ENCODE results near the gene DUSP2. TPM values are rescaled to one million over a fixed set of nuclear protein-coding genes. Genes with fewer than 3 reads are reported as not detected.

Gene DUSP2
- total and polyA plus RNA-seq, 2 experiments from 2014 or later: 6.6 to 13.0 TPM

DNA sequence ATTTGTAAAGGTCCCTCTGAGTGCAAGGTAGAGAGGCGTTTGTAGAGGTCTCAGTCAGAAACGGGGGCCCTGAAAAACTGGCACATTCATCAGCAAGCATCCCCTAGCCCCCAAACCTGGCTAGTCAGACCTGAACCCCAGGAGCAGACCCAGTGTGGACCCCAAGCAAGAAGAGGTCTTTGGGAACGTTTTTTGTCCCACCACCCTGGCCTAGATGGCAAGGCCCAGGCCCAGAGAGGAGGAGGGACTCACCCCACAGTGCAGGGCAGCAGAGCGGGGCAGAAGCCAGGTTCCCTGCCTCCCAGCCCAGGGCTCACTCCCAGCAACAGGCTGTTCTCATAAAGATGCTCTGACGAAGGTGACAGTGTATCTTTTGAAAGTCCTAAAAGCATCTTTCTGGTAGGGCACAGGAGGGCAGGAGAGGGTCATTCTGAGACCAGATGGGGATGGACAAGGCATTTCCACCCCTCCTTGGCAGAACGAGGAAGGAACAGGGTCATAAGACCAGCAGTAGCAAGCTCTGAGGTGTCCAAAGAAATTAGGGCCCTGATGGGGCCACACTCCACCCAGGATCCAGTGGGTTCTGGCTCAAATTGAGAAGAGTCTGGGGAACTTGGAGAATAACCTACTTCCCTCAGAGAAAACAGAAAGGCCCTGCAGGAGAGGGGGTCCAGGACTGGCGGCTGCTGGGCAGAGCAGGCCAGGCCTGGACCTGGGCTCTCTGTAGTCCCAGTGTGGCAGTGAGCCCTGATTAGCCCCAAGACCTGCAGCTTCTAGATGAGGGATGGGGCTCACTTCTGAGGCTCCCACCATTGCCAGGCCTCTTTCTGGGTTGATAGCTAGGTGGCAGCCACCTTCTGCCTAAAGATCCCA is 47.1 kb downstream of the DUSP2 start:
- no peak overlapping the region for H3K27ac Mint-ChIP-seq
- TF ChIP-seq, protein P1, sequence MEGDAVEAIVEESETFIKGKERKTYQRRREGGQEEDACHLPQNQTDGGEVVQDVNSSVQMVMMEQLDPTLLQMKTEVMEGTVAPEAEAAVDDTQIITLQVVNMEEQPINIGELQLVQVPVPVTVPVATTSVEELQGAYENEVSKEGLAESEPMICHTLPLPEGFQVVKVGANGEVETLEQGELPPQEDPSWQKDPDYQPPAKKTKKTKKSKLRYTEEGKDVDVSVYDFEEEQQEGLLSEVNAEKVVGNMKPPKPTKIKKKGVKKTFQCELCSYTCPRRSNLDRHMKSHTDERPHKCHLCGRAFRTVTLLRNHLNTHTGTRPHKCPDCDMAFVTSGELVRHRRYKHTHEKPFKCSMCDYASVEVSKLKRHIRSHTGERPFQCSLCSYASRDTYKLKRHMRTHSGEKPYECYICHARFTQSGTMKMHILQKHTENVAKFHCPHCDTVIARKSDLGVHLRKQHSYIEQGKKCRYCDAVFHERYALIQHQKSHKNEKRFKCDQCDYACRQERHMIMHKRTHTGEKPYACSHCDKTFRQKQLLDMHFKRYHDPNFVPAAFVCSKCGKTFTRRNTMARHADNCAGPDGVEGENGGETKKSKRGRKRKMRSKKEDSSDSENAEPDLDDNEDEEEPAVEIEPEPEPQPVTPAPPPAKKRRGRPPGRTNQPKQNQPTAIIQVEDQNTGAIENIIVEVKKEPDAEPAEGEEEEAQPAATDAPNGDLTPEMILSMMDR (conservative IDR thresholded peaks at IDR 0.05; ENCODE audit: low read depth in 2 of 2): 0 out of 4 replicates have a peak, but pooled peaks of 1 of the 2 experiments have one; percentile 26
- TF ChIP-seq, protein P2, sequence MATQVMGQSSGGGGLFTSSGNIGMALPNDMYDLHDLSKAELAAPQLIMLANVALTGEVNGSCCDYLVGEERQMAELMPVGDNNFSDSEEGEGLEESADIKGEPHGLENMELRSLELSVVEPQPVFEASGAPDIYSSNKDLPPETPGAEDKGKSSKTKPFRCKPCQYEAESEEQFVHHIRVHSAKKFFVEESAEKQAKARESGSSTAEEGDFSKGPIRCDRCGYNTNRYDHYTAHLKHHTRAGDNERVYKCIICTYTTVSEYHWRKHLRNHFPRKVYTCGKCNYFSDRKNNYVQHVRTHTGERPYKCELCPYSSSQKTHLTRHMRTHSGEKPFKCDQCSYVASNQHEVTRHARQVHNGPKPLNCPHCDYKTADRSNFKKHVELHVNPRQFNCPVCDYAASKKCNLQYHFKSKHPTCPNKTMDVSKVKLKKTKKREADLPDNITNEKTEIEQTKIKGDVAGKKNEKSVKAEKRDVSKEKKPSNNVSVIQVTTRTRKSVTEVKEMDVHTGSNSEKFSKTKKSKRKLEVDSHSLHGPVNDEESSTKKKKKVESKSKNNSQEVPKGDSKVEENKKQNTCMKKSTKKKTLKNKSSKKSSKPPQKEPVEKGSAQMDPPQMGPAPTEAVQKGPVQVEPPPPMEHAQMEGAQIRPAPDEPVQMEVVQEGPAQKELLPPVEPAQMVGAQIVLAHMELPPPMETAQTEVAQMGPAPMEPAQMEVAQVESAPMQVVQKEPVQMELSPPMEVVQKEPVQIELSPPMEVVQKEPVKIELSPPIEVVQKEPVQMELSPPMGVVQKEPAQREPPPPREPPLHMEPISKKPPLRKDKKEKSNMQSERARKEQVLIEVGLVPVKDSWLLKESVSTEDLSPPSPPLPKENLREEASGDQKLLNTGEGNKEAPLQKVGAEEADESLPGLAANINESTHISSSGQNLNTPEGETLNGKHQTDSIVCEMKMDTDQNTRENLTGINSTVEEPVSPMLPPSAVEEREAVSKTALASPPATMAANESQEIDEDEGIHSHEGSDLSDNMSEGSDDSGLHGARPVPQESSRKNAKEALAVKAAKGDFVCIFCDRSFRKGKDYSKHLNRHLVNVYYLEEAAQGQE (IDR thresholded peaks at IDR 0.05; ENCODE audit: unreplicated experiment): no peak
- H4K20me1 ChIP-seq (replicated peaks; ENCODE audit: insufficient read depth): no peaks in the 10 kb centered on the region
- no peaks in the 10 kb centered on the region for H3F3A ChIP-seq (replicated peaks; ENCODE audit: low read depth)
- peaks cover 6% of the 10 kb centered on the region for H3K27me3 Mint-ChIP-seq (ENCODE audit: insufficient read depth, low read depth, poor library complexity)
- H3K4me1 Mint-ChIP-seq: peaks cover 6% of the 10 kb centered on the region; the same call in 1 of the 3 replicates
- no peaks in the 10 kb centered on the region; the same call in 2 of the 3 replicates for H3K9me3 Mint-ChIP-seq
- ATAC-seq (no peak), DNase-seq (ENCODE audit: low spot score) (no peak)
- peaks cover 7% of the 10 kb centered on the region; the same call in 1 of the 2 replicates for H3K4me1 ChIP-seq (ENCODE audit: insufficient read depth)
- no peaks in the 10 kb centered on the region for H3K79me2 ChIP-seq (replicated peaks; ENCODE audit: insufficient read depth)
- H3K9me2 ChIP-seq (ENCODE audit: insufficient read depth): no peaks in the 10 kb centered on the region; the same call in 1 of the 2 replicates
- H3K4me2 ChIP-seq: no peak overlapping the region
- H3K36me3 ChIP-seq (ENCODE audit: insufficient read depth): no peaks in the 10 kb centered on the region
- H2AFZ ChIP-seq: no peak overlapping the region
- no peak overlapping the region for H3K4me3 Mint-ChIP-seq
- no peaks in the 10 kb centered on the region for H3K36me3 Mint-ChIP-seq (ENCODE audit: low read depth)
- H3K27ac ChIP-seq (ENCODE audit: low read depth): no peak overlapping the region
- no peaks in the 10 kb centered on the region for H3K27me3 ChIP-seq (ENCODE audit: insufficient read depth)
- H3K4me3 ChIP-seq: no peak overlapping the region

DNA sequence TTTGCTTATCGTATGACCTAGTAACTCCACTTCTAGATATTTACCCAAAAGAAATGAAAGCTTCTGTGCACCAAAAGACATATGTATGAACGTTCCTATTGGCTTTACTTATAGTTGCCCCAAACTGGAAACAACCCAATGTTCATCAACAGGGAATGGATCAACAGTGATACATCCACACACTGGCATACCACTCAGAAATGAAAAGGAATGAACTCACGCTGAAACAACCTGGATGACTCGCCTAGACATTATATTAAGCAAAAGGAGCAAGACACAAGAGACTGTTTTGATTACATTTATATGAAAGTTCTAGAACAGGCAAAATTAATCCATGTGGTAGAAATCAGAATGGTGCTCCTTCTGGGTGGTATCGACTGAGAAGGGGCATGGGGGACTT is 47.8 kb downstream of the DUSP2 start:
- Mint-ChIP-seq H3K9me3 (no peaks in the 10 kb centered on the region; the same call in 2 of the 3 replicates), H3K27me3 (ENCODE audit: insufficient read depth, low read depth, poor library complexity) (peaks cover 6% of the 10 kb centered on the region)
- no peak overlapping the region for H3K27ac ChIP-seq (ENCODE audit: low read depth)
- TF ChIP-seq, protein P2 (IDR thresholded peaks at IDR 0.05; ENCODE audit: unreplicated experiment): no peak
- TF ChIP-seq EZH2 (IDR thresholded peaks at IDR 0.05; ENCODE audit: low read depth, unreplicated experiment) (no peak), ZNF114 (CRISPR knock-in tag; IDR thresholded peaks at IDR 0.05) (no peak), NANOG (IDR thresholded peaks at IDR 0.05; ENCODE audit: borderline replicate concordance) (no peak), ZNF331 (CRISPR knock-in tag; IDR thresholded peaks at IDR 0.05; ENCODE audit: low read depth) (no peak), EZH2phosphoT487 (IDR thresholded peaks at IDR 0.05; ENCODE audit: unreplicated experiment) (no peak), STAT1 (IDR thresholded peaks at IDR 0.05; ENCODE audit: unreplicated experiment) (no peak)
- TF ChIP-seq, protein P1 (conservative IDR thresholded peaks at IDR 0.05; ENCODE audit: low read depth in 2 of 2): no peak
- TF ChIP-seq, protein P3, sequence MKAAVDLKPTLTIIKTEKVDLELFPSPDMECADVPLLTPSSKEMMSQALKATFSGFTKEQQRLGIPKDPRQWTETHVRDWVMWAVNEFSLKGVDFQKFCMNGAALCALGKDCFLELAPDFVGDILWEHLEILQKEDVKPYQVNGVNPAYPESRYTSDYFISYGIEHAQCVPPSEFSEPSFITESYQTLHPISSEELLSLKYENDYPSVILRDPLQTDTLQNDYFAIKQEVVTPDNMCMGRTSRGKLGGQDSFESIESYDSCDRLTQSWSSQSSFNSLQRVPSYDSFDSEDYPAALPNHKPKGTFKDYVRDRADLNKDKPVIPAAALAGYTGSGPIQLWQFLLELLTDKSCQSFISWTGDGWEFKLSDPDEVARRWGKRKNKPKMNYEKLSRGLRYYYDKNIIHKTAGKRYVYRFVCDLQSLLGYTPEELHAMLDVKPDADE (IDR thresholded peaks at IDR 0.05): no peak

More for the DNA sequence above, 47.8 kb downstream of the DUSP2 start:
- Histone ChIP-seq H3K9me2 (ENCODE audit: insufficient read depth) (no peaks in the 10 kb centered on the region; the same call in 1 of the 2 replicates), H3K79me2 (replicated peaks; ENCODE audit: insufficient read depth) (no peaks in the 10 kb centered on the region), H4K20me1 (replicated peaks; ENCODE audit: insufficient read depth) (no peaks in the 10 kb centered on the region), H3K36me3 (ENCODE audit: insufficient read depth) (no peaks in the 10 kb centered on the region), H3K4me2 (no peak overlapping the region), H3F3A (replicated peaks; ENCODE audit: low read depth) (no peaks in the 10 kb centered on the region), H3K27me3 (ENCODE audit: insufficient read depth) (no peaks in the 10 kb centered on the region), H3K4me3 (no peak overlapping the region), H3K4me1 (ENCODE audit: insufficient read depth) (peaks cover 8% of the 10 kb centered on the region; the same call in 1 of the 2 replicates), H2AFZ (no peak overlapping the region)
- no peak overlapping the region for H3K27ac Mint-ChIP-seq
- DNase-seq (ENCODE audit: low spot score) (no peak), ATAC-seq (no peak)
- no peaks in the 10 kb centered on the region for H3K36me3 Mint-ChIP-seq (ENCODE audit: low read depth)
- no peak overlapping the region for H3K4me3 Mint-ChIP-seq
- peaks cover 7% of the 10 kb centered on the region; the same call in 2 of the 3 replicates for H3K4me1 Mint-ChIP-seq

Measured in GM23338 (cell line).